GM12875 (cell line): ENCODE results near the gene OR6K2.

Source experiments
- H3K4me3 ChIP-seq: one replicate; pipeline ENCODE4 v1.5.1; 2011; ENCODE audit warnings: low read depth, low read length, control low read depth
- TF ChIP-seq, protein P1 (sequence below): IDR thresholded peaks from 2 replicates; pipeline ENCODE4 v1.5.1; 2011; ENCODE audit warnings: low read depth, mild to moderate bottlenecking, control low read depth, inconsistent platforms, low read length, moderate library complexity, borderline replicate concordance; ENCODE audit not compliant: insufficient read depth

OR6K2 gene

DNA sequence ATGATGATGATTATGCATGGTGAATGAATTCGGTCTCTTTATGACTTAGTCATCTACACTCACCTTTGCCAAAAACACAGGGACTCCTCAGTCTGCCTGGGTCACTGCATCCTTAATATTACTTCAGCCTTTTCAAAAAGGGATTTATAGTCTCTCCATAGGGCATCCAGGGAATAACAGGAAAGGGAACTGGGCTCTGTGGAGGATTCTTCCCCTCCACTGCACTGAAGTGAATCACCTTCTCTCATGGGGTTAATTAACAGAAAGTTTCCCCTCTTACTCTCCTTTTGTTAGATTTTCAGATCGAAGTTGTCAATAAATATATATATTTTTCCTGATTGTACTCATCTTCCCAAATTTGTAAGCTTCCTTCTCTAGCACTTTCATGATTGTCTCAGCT lies 20.2 kb upstream of the OR6K2 start, which contains the start of gene OR6K3:
Gene OR6K3 (minus strand): TSS at position 101 of the 400 bp plus-strand sequence. CDS start 2,605 bp downstream, outside the sequence.
- TF ChIP-seq, protein P1, sequence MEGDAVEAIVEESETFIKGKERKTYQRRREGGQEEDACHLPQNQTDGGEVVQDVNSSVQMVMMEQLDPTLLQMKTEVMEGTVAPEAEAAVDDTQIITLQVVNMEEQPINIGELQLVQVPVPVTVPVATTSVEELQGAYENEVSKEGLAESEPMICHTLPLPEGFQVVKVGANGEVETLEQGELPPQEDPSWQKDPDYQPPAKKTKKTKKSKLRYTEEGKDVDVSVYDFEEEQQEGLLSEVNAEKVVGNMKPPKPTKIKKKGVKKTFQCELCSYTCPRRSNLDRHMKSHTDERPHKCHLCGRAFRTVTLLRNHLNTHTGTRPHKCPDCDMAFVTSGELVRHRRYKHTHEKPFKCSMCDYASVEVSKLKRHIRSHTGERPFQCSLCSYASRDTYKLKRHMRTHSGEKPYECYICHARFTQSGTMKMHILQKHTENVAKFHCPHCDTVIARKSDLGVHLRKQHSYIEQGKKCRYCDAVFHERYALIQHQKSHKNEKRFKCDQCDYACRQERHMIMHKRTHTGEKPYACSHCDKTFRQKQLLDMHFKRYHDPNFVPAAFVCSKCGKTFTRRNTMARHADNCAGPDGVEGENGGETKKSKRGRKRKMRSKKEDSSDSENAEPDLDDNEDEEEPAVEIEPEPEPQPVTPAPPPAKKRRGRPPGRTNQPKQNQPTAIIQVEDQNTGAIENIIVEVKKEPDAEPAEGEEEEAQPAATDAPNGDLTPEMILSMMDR, result no peak
- no peak within 1 kb of the TSS for H3K4me3 ChIP-seq

DNA sequence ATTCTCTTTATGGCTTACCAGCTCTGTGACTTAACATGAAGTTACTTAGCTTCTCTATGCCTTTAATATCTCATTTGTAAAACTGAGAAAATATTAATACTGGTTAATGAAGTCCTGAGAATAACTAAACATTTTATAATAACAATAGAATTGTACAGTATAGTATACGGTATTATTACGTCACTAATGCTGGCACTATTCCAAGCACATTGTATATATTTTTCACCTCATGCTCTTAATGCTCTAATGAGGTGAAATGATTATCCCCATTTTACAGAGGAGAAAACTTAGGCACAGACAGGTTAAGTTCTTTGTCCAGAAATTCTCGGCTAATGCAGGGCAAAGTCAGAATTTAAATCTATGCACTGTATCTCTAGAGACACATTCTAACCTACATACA lies 19.2 kb upstream of the OR6K2 start:
- H3K4me3 ChIP-seq, result no peak overlapping the region
- TF ChIP-seq, protein P1, result no peak

DNA sequence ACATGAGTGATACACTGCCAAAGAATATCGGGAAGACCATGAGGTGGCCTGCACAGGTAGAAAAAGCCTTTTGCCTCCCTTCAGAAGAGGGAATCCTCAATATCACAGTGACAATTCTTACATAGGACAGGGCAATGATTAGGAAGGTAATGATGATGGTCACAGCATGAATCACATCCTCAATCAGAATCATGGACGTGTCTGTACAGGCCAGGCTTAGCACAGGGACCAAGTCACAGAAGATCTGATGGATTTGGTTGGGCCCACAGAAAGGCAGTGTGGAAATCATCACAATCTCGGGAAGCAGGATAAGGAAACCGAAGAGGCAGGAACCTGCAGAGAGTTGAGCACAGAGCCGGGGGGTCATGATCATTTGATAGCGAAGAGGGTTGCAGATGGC lies 16.9 kb upstream of the OR6K2 start:
- TF ChIP-seq, protein P1, result no peak
- H3K4me3 ChIP-seq, result no peak overlapping the region

DNA sequence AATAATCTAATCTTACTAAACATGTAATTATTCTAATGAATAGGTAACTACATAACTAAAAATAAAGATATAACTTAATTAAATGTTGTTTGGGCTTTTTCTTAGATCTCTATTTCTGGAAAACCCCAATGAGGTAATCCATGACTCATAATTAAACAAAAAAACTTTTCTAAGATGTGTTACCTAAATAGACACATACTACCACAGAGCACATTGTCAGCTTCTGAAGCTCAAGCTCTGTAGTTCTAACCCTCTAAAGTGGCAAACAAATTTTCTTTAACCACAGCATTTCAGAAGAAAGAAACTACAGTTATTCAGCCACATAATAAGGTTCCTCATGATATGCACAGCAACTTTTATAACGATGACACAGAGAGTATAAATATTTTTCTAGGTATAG lies 15.9 kb upstream of the OR6K2 start:
- TF ChIP-seq, protein P1, result no peak
- no peak overlapping the region for H3K4me3 ChIP-seq

DNA sequence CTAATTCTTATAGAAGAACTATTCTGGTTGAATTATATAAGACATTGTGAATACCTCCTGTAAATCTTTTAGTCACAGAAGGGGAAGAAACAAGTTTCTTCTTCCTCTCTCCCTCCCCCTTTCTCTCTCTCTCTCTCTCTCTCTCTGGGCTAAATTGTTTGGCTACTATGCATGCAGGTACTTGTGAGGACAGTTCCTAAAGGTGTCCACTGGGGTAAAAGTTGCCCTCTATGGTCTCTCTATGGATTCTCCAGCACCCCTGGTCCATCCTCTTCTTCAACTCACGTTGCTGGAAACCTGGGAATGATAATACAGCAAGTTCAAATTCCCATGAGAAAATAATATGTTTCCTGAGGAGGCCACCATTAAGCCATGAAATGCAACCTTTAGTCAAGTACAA lies 14.3 kb upstream of the OR6K2 start:
- TF ChIP-seq, protein P1, result no peak
- no peak overlapping the region for H3K4me3 ChIP-seq

DNA sequence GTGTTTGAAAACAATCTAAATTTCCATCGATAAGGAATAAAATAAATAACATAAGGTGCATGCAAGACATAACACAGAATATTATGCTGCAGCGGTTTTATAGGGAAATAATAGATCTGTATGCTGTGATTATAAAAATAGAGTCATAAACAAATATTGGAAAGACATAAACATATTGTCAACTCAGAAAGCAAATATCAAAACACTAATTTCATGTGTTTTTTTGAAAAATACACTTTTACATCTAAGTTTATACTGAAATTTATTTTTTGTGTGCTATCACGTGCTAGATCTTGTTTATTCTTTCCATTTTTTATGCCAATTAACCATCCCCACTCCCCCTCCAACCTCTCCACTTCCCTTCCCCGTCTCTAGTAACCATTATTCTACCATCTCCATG lies 10.6 kb upstream of the OR6K2 start:
- TF ChIP-seq, protein P1, result no peak
- no peak overlapping the region for H3K4me3 ChIP-seq

DNA sequence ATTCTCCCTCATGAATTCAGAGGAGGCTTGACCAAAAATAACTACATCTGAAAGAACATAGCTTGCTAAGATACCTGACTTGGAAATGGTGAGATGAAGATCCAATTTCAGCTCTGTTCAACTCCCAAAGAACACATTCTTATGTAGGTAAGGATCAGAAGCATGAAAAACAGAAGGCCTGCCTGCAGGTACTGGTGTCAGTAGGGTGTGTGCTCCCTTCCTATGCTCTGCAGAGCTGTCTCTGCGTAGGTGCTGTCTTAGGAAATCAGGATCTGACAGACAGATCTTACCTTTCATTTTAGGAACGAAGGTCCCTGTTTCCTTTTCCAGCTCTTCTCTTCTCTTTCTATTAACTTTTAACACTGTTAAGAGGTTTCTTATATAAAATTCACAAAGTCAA lies 5.6 kb upstream of the OR6K2 start:
- TF ChIP-seq, protein P1, result no peak
- no peak overlapping the region for H3K4me3 ChIP-seq
